Sciatic nerve (tissue), 2 donors: ENCODE results near the gene SAP130. TPM values are rescaled to one million over a fixed set of nuclear protein-coding genes. Genes with fewer than 3 reads are reported as not detected.

Source experiments
- ATAC-seq: fragments of 200-7000 bp; cut with Tn5 transposase; one replicate; pipeline ENCODE4 v1.9.1; 2020; ENCODE audit warnings: mild to moderate bottlenecking, moderate library complexity
- DNase-seq: peaks from one replicate; pipeline ENCODE4 v3.0.0-alpha.2; 2020; ENCODE audit warnings: low spot score
- intact Hi-C: fragments of 100-400 bp; cut with DNase I; formaldehyde crosslinking; loops from one replicate; pipeline ENCODE4 v1.14.2; 2022
- total RNA-seq: library from RNA; stranded (reverse); fragmentation: NEBNext Ultra II Directional; extraction: Animal tissue kit (Norgen Biotek cat#: 25700); gene quantifications from one replicate; pipeline ENCODE4 v1.2.1, GENCODE V29; 2021
- donor health status: DM: no; HTN: no; CAD: no.
- donor health status: DM: no; HTN: no; CAD: no.

The SAP130 gene
- 25.9 TPM for total RNA-seq

DNA sequence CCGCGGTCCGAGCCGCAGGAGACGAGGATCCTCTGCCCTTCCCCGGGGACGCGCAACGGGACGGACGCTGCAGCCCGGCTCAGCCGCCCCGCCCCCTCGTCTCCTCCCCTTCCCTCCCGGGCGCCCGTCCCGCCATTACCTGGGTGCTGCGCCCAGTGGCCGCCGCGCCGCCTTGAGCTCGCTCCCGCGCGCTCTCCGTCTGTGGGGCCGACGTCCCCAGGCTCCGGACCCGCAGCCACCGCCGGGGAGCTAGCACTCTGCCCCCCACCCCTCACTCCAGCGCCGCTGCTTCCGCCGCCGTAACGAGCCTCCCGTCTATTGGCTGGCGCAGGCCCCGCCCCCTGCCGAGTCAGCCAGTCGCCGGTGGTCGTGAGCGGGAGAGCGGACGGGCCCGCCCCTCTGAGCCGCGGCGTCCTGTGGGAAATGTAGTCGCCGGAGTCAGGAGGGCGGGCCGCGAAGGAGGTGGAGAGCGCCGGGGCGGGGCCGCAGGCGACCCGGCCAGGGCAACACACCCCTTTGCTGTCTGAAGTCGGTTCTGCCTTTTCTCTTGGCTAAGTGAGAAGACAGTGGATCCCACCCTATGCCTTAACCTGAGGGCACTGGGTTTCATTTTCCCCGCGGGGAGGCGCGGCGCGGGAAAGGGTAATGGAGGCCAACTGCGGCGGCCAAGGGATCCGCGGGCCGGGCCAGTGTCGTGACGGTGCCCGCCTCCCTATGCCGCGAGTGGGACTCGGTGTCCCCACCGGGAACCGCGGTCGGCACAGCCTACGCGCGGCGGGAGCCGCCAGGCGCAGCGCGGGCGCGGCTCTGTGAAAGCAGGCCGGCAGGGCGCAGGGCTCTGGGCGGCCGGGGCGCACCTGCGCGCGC, at the start of gene SAP130:
Gene SAP130, minus strand, starts transcription at position 259 of the 867 bp plus-strand sequence. CDS start 1,767 bp downstream, outside the sequence.
- ATAC-seq: peak; percentile 96
- peak; percentile 99 for DNase-seq
- intact Hi-C loops: loop anchor here (10.0 kb wide), 1 partner anchor 133 kb away; no protein-coding TSS in a partner anchor

DNA sequence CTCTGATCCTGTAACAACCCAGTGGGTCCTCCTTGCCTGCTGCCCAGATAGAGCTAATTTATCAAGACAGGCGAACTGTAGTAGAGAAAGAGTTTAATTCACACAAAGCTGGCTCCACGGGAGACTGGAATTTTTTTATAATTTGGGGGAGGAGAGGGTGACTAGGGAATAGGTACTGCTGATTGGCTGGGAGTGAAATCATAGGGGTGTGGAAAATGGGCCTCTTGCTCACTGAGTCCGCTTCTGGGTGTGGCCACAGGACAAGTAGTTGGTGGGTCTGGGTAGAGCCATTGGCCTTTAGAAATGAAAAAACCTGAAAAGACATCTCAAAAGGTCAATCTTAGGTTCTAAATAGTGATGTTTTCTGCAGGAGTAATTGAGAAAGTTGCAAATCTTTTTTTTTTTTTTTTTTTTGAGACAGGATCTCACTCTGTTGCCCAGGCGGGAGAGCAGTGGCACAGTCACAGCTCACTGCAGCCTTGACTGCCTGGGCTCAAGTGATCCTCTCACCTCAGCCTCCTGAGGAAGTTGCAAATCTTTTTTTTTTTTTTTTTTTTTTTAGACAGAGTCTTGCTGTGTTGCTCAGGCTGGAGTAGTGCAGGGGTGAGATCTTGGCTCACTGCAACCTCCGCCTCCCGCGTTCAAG, 48.7 kb upstream of the SAP130 start:
- intact Hi-C loops: no loop called here
- DNase-seq (no peak), ATAC-seq (no peak)

DNA sequence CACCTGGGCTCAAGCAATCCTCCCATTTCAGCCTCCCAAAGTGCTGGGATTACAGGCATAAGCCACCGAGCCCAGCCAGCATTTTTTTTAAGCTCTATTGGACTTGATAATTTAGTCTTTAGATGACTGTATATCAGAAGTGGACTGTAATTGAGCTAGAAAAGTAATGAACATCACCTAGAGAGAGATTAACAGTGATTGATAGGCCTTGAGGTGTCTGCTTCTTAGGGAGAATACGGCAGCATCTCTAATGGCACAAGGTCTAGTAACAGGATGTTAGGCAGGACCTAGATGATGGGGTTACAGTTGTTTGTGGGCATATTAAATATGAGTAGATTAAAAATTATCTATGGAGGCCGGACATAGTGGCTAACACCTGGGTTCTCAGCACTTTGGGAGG, 45.4 kb upstream of the SAP130 start:
- intact Hi-C loops: no loop called here
- no peak for ATAC-seq
- DNase-seq: no peak

DNA sequence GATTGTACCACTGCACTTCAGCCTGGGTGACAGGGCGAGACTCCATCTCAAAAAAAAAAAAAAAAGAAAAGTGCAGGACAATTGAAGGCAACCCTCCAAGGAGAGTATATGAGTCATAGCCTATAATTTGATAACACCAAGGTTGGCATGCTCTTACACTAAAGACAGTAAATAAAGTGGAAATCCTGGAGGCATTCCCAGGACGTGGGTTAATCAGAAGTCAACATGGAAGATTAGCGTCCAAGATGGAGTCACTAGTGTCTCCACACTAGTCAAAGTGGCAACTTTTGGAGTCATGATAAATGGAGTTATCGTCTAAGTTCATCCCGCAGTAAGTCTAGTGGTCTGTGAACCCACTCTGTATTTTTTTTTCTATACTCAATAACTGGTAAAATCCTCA, 41.9 kb upstream of the SAP130 start:
- intact Hi-C loops: no loop called here
- ATAC-seq: no peak
- no peak for DNase-seq

DNA sequence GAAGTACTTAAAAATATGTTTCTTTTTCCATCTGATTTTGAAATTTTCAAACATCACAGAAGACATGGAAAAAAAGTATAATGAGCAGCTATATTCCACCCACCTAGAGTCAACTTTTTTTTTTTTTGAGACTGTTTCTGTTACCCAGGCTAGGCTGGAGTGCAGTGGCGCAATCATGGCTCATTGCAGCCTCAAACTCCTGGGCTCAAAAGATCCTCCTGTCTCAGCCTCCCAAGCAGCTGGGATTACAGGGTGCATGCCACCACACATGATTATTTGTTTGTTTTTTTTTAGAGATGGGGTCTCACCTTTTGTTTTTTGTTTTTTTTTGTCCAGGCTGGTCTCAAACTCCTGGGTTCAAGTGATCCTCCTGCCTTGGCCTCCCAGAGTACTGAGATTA, 36.5 kb upstream of the SAP130 start:
- ATAC-seq (no peak), DNase-seq (no peak)
- intact Hi-C loops: no loop called here

DNA sequence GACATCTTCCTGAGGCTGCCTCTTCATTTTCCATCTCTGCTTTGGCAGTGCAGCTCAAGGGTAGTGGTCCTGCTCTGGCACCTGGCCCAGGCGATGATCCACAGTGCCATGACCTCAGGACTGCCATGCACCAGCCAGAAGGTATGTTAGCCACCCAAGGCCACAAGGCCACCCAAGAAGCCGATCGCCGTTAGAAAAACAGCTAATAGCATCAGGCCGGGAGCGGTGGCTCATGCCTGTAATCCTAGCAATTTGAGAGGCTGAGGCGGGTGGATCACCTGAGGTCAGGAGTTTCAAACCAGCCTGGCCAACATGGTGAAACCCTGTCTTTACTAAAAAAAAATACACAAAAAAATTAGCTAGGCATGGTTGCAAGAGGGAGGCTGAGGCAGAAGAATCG, 34.7 kb upstream of the SAP130 start:
- ATAC-seq: no peak
- intact Hi-C loops: no loop called here

DNA sequence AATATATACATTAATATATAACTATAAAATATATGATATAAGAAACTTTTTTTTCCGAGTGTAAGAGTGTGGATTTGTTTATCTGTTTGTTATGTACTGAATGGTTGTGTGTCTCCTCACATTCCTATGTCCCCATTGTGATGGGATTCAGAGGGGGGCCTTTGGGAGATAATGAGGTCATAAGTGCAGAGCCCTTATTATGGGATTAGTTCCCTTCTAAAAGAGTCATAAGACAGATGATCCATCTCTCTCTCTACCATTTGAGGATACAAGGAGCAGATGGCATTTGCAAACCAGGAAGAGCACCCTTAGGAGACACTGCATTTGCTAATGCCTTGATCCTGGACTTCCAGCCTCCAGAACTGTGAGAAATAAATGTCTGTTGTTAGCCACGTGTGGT, 30.3 kb upstream of the SAP130 start:
- ATAC-seq: no peak
- no peak for DNase-seq
- intact Hi-C loops: no loop called here

More for the DNA sequence above, 34.7 kb upstream of the SAP130 start:
- DNase-seq: no peak

DNA sequence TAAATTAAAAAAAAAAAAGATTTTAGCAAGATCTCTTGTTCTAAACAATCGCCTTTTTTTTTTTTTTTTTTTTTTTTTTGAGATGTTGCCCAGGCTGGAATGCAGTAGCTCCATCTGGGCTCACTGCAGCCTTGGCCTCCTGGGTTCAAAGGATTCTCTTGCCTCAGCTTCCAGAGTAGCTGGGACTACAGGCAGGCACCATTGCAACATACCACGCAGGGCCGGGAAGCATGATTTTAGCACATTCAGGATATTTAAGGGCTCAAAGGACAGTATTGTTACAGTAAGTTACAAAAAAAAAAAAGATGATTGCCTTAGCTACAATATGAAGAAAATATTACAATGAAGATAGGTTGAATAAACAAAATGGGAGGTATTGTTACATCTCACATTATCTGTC, 29.5 kb upstream of the SAP130 start:
- intact Hi-C loops: no loop called here
- no peak for ATAC-seq
- no peak for DNase-seq

DNA sequence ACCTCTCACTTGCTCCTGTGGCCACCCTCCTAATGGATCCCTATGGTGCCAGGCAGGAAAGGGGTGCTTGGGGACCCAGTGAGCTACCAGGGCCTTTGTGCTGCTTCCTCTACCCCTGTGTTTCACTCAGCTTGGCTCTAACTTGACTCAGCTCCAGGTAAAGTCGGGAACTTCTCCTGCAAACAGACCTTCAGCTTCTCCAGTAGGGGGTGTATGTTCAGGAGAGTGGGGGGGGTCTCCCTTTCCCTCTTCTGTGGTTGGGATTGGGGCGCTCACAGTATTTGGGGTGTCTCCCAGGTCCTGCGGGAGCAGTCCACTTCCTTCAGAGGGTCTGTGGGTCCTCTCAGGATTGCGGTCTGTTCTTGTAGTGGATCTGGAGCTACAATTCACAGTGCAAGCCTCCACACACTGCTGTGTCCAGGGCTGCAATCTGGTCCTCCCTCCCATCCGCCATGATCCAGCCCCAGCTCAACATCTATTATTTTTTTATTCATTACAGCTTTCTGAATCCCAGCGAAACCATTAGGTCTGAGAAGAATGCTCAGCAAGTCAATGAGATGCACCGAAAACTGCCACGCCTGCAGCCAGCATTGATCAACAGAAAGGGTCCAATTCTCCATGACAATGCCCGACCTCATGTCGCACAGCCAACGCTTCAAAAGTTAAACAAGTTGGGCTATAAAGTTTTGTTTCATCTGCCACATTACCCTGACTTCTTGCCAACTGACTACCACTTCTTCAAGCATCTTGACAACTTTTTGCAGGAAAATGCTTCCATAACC, 26.4 kb upstream of the SAP130 start:
- ATAC-seq: no peak
- intact Hi-C loops: no loop called here

DNA sequence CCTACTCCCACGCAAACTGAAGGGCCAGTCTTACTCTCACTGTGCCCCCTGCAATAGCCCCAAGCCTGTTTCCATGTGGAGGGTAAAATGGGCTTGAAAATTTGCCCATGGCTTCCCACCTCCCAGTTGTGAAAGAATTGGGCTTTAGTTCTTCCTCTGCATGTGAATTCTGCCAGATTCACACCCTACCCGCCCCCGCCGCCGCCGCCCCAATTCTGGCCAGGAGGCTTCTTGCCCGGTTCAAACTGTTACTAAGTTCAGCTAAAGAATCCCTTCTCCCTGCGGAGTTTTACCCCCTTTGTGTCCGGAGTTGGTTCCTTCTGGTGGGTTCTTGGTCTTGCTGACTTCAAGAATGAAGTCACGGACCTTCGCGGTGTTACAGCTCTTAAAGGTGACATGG, 25.5 kb upstream of the SAP130 start:
- no peak for ATAC-seq
- intact Hi-C loops: no loop called here
- DNase-seq: no peak

More for the DNA sequence above, 26.4 kb upstream of the SAP130 start:
- DNase-seq: no peak

DNA sequence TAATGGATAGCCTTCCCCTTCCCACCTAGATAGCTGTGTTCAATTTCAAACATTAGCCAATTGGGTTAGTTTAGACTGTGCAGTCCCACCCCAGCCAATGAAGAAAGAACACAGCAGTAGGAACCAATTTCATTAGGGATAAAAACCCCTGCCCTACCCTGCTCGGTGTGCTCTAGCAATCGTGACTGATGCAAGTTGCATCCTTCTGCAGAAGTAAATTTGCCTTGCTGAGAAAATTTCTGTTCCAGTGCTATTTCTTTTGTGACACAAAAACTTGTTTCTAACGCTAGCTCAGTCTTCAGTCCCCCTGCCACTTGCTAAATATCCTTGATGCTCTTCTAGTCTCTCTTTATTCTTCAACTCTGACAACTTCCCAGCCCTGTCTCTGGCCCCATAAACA, 15.2 kb upstream of the SAP130 start:
- ATAC-seq: no peak
- intact Hi-C loops: no loop called here

DNA sequence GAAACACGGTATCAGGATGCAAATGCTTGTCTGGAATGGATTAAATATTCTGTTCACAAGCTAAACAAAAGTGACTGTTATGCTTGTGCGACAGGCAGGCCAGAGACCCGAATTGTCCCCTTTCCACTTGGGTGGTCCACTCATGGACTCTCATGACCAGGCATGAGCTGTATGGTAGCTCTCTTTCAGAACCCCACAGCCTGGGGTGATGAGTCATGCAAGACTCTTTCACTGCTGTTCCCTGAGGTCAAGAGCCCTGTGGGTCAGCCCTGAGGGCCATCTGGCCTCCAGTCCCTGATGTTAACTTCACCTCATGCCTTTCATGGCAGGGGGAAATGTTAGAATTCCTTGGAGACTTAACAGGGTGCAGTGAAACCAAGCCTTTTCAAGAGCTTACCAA, 13.7 kb upstream of the SAP130 start:
- ATAC-seq (no peak), DNase-seq (no peak)
- intact Hi-C loops: no loop called here

More for the DNA sequence above, 15.2 kb upstream of the SAP130 start:
- no peak for DNase-seq

DNA sequence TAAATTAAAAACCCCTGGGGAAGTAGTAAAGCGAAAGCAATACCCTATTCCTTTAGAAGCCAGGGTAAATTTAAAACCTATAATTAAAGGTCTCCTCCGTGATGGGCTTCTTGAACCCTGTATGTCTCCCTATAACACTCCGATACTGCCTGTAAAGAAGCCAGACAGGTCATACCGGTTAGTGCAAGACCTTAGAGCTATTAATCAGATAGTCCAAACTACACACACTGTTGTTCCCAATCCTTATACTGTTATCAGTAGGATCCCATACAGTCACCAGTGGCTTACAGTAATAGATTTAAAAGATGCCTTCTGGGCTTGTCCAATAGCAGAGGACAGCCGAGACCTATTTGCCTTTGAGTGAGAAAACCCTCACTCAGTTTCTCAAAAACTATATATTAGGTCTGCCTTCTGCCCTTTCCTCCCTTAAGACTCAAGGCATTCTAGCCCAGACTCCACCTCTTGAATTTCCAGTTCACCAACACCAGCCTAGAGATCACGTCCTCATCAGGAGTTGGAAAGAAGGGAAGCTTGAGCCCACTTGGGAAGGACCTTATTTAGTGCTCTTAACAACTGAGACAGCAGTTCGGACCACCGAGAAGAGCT, 12.4 kb upstream of the SAP130 start:
- DNase-seq: no peak
- no peak for ATAC-seq

DNA sequence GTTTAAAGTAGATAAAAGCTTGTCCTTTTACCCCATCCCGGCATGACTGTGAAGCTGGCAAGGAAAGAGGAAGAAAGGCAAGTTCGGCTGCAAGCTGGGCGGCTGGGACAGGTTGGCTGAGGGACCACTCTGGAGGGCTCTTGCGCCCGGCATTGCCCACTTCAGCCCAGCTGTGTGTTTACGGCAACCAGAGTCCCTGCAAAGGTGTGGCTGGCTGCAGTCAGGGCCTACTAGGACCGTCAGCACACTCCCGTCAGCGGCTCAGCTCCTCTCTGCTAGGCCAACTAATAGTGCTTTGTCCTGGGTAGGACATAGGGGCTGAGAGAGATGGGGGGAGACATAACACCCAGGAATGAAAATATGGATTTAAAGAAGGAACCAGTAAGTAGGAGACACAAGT, 11.7 kb upstream of the SAP130 start:
- intact Hi-C loops: no loop called here
- DNase-seq: no peak
- no peak for ATAC-seq

More for the DNA sequence above, 12.4 kb upstream of the SAP130 start:
- intact Hi-C loops: no loop called here

DNA sequence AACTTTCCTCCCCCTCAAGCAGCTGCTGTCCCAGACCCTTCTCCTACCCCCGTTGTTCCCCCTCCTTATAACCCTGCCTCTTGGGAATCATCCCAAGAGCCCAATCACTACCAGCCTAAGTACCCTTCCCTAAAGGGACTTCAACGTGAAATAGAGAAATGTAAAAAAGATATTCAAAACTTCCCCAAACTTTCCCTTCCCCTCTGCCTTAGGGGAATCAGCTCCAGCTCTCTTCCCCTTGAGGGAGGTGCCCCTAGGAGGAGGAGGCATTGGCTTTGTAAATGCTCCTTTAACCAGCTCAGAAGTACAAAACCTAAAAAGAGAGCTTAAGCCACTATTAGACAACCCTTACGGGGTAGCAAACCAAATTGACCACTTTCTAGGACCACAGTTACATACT, 10.6 kb upstream of the SAP130 start:
- intact Hi-C loops: no loop called here
- DNase-seq (no peak), ATAC-seq (no peak)

DNA sequence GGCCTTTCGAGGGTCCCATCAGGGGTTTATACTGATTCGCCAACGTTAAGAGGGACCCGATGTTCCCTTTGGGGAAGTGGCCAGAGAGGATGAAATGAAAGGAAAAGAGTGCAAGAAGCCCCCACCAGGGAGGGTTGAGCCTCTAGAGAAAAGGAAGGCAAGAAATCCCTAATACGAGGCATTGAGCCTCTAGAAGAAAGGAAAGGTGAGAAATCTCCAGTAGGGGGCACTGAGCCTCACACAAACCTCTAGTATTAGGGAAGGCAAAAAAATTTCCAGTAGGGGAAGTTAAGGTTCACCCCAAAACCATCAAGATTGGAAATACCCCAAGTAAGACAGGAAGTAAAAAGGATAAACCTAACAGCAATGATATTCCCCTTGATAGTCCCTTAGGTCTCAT, 9.8 kb upstream of the SAP130 start:
- DNase-seq (no peak), ATAC-seq (no peak)
- intact Hi-C loops: no loop called here

DNA sequence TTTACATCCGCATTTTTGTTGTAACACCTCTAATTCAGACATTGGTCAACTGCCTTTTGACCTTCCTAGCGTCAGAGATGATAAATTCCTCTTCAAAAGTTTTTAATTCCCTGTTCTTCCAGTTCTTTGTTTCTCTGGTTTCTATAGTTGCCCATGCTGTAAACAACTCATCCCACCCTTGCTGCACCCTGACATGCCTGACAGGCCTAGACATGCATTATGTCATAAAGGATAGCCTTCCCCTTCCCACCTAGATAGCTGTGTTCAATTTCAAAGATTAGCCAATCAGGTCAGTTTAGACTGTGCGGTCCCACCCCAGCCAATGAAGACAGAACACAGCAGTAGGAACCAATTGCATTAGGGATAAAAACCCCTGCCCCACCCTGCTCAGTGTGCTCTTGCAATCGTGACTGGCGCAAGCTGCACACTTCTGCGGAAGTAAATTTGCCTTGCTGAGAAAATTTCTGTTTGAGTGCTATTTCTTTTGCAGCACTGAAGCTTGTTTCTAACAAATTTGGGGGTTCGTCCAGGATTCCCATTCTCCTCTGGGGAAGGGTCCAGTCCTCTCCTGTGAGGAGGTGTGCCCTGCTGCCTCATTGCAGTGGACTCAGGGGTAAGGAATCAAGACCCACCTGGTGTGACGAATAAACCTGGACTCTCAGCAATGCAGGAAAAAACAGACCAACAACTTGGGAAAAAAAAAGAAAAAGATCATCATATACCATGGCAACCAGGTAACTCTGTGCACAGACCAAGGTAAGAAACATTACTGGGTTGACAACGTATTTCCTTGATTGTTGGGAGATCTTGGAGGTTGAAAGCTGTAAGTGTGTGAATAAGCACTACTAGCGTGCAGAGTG, 9.1 kb upstream of the SAP130 start:
- intact Hi-C loops: no loop called here
- no peak for ATAC-seq
- no peak for DNase-seq

DNA sequence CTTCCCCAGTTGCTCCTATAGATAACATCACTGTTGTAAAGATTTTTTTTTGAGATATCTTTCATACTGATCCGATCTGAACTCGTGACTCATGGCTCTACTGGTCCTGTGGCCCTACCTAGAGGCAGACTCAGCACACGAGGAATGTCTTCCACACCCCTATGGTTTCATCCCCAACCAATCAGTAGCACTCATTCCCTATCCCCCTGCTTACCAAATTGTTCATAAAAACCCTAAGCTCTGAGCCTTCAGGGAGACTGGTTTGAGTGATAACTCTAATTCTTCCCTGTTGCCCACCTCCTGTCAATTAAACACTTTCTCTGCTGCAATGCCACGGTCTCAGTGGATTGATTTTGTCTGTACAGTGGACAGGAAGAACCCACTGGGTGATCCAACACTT, 4.2 kb upstream of the SAP130 start:
- no peak for DNase-seq
- intact Hi-C loops: no loop called here
- ATAC-seq: no peak
